ENCODE measurements around the gene ACP6. TPM values are rescaled to one million over a fixed set of nuclear protein-coding genes. Genes with fewer than 3 reads are reported as not detected.

Gene ACP6
- total and polyA plus RNA-seq, 2 donors (not counting 3 experiments of a cell fraction or from before 2014, with no cell fraction given) = 7.1 to 9.4 TPM

DNA sequence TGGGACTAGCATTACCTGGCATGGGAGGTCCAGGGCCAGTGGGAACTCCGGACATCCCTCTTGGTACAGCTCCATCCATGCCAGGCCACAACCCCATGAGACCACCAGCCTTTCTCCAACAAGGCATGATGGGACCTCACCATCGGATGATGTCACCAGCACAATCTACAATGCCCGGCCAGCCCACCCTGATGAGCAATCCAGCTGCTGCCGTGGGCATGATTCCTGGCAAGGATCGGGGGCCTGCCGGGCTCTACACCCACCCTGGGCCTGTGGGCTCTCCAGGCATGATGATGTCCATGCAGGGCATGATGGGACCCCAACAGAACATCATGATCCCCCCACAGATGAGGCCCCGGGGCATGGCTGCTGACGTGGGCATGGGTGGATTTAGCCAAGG lies 45.8 kb downstream of the ACP6 start:
- intact Hi-C loops (cut with micrococcal nuclease) = no loop called here
- dilution Hi-C loops (cut with MboI; ENCODE audit: extremely low pct_ligation_motif_present, low sequenced_read_pairs) = no loop called here
- ChIA-PET POLR2A (no interaction called here), CTCF (interaction anchor here (1.4 to 1.5 kb wide), 2 partner anchors 23 to 130 kb away, joined by 3 to 5 read pairs; no protein-coding TSS in a partner anchor)
- Histone ChIP-seq H3K27ac (ENCODE audit: insufficient read depth, low read depth, low read length) (no peak overlapping the region), H3K4me3 (replicated peaks in 1 of 3; ENCODE audit: insufficient read depth in 1 of 3, low read depth in 1 of 3, low read length in 3 of 3) (no peak overlapping the region), H3K9me3 (replicated peaks; ENCODE audit: control insufficient read depth, insufficient read depth, low read length) (no peaks in the 10 kb centered on the region), H4K20me1 (replicated peaks; ENCODE audit: control insufficient read depth, extremely low read depth, insufficient read depth, low read length) (no peaks in the 10 kb centered on the region), H3K27me3 (ENCODE audit: control insufficient read depth in 2 of 2, insufficient read depth in 2 of 2, low read length in 2 of 2) (no peaks in the 10 kb centered on the region), H2AFZ (ENCODE audit: low read depth, low read length) (no peak overlapping the region), H3K9me1 (replicated peaks; ENCODE audit: control insufficient read depth, extremely low read depth, insufficient read depth, low read length) (no peaks in the 10 kb centered on the region), H3K9ac (replicated peaks; ENCODE audit: extremely low read depth, insufficient read depth, low read length) (no peak overlapping the region), H3K4me2 (ENCODE audit: insufficient read depth, low read length) (no peak overlapping the region), H3K36me3 (ENCODE audit: control insufficient read depth in 2 of 2, extremely low read depth in 1 of 2, insufficient read depth in 2 of 2, low read length in 2 of 2) (peaks cover 2 to 13% of the 10 kb centered on the region in 2 experiments), H3K4me1 (ENCODE audit: control insufficient read depth, extremely low read depth, insufficient read depth, low read length) (peaks cover 6% of the 10 kb centered on the region), H3K79me2 (ENCODE audit: control insufficient read depth, insufficient read depth, low read length) (no peaks in the 10 kb centered on the region)
- TF ChIP-seq MYC (IDR thresholded peaks at IDR 0.05; ENCODE audit: low read depth, low read length) = no peak
- no peak for TF ChIP-seq POLR2AphosphoS5 (IDR thresholded peaks at IDR 0.05; ENCODE audit: insufficient read depth, low read depth, low read length)
- DNase-seq (ENCODE audit: low read depth, low spot score) (no peak), FAIRE-seq (no peak)
- no TSS peak for BruUV-seq (replicated peaks)

DNA sequence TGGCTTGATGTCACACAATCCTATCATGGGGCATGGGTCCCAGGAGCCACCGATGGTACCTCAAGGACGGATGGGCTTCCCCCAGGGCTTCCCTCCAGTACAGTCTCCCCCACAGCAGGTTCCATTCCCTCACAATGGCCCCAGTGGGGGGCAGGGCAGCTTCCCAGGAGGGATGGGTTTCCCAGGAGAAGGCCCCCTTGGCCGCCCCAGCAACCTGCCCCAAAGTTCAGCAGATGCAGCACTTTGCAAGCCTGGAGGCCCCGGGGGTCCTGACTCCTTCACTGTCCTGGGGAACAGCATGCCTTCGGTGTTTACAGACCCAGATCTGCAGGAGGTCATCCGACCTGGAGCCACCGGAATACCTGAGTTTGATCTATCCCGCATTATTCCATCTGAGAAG lies 46.3 kb downstream of the ACP6 start:
- H3K27me3 ChIP-seq (ENCODE audit: control insufficient read depth in 2 of 2, insufficient read depth in 2 of 2, low read length in 2 of 2) = no peaks in the 10 kb centered on the region

More for the DNA sequence above, 46.3 kb downstream of the ACP6 start:
- Histone ChIP-seq H3K4me1 (ENCODE audit: control insufficient read depth, extremely low read depth, insufficient read depth, low read length) (peaks cover 6% of the 10 kb centered on the region), H3K4me3 (replicated peaks in 1 of 3; ENCODE audit: insufficient read depth in 1 of 3, low read depth in 1 of 3, low read length in 3 of 3) (no peak overlapping the region), H3K9ac (replicated peaks; ENCODE audit: extremely low read depth, insufficient read depth, low read length) (no peak overlapping the region), H3K27ac (ENCODE audit: insufficient read depth, low read depth, low read length) (no peak overlapping the region), H3K9me1 (replicated peaks; ENCODE audit: control insufficient read depth, extremely low read depth, insufficient read depth, low read length) (no peaks in the 10 kb centered on the region), H3K4me2 (ENCODE audit: insufficient read depth, low read length) (no peak overlapping the region), H2AFZ (ENCODE audit: low read depth, low read length) (no peak overlapping the region), H4K20me1 (replicated peaks; ENCODE audit: control insufficient read depth, extremely low read depth, insufficient read depth, low read length) (no peaks in the 10 kb centered on the region), H3K36me3 (ENCODE audit: control insufficient read depth in 2 of 2, extremely low read depth in 1 of 2, insufficient read depth in 2 of 2, low read length in 2 of 2) (peaks cover 2 to 18% of the 10 kb centered on the region in 2 experiments), H3K79me2 (ENCODE audit: control insufficient read depth, insufficient read depth, low read length) (no peaks in the 10 kb centered on the region), H3K9me3 (replicated peaks; ENCODE audit: control insufficient read depth, insufficient read depth, low read length) (no peaks in the 10 kb centered on the region)
- dilution Hi-C loops (cut with MboI; ENCODE audit: extremely low pct_ligation_motif_present, low sequenced_read_pairs) = no loop called here
- intact Hi-C loops (cut with micrococcal nuclease) = no loop called here
- no peak for TF ChIP-seq GATA2 (IDR thresholded peaks at IDR 0.05; ENCODE audit: insufficient read depth, insufficient read length, low read depth, low read length)
- TF ChIP-seq JUN (IDR thresholded peaks at IDR 0.05; ENCODE audit: borderline replicate concordance, insufficient read depth, insufficient read length, low read depth) = no peak
- TF ChIP-seq CTCF (IDR thresholded peaks at IDR 0.05; ENCODE audit: extremely low read depth in 1 of 2, insufficient read depth in 1 of 2, low read depth in 1 of 2, low read length in 2 of 2) = no peak
- TF ChIP-seq MAX (IDR thresholded peaks at IDR 0.05; ENCODE audit: insufficient read depth, insufficient read length) = no peak
- no peak for TF ChIP-seq MYC (IDR thresholded peaks at IDR 0.05; ENCODE audit: low read depth, low read length)
- no peak for TF ChIP-seq POLR2A (IDR thresholded peaks at IDR 0.05; ENCODE audit: low read depth, low read length)
- DNase-seq (ENCODE audit: low read depth, low spot score) (no peak), FAIRE-seq (no peak)
- ChIA-PET POLR2A (no interaction called here), CTCF (no interaction called here)
- BruUV-seq (replicated peaks) = no TSS peak
